Liver (tissue), 3 donors: ENCODE measurements around the gene CDH4.

ENCODE experiments used
- EGR1 ChIP-seq, 2 donors: IDR thresholded peaks; 2 replicates each; pipeline ENCODE4 v1.6.1; 2016 to 2018; ENCODE audit warnings: antibody characterized with exemption in 2 of 2, low read depth in 2 of 2
- FOXA1 ChIP-seq: IDR thresholded peaks from 2 replicates; pipeline ENCODE4 v1.6.1; 2016; ENCODE audit warnings: antibody characterized with exemption
- GABPA ChIP-seq, 2 donors: IDR thresholded peaks in 1 of 2; conservative IDR thresholded peaks in 1 of 2; 2 replicates each; pipeline ENCODE4 v1.6.1; 2016; ENCODE audit warnings: antibody characterized with exemption in 2 of 2, mild to moderate bottlenecking in 1 of 2, moderate library complexity in 1 of 2
- NR2F2 ChIP-seq: IDR thresholded peaks from 2 replicates; pipeline ENCODE4 v1.6.1; 2016; ENCODE audit warnings: antibody characterized with exemption
- RXRA ChIP-seq, 2 donors: IDR thresholded peaks; 2 replicates each; pipeline ENCODE4 v1.6.1; 2017 to 2018; ENCODE audit warnings: antibody characterized with exemption in 2 of 2, mild to moderate bottlenecking in 1 of 2
- SP1 ChIP-seq: IDR thresholded peaks from 2 replicates; pipeline ENCODE4 v1.6.1; 2018; ENCODE audit warnings: antibody characterized with exemption, mild to moderate bottlenecking
- TAF1 ChIP-seq: conservative IDR thresholded peaks from 2 replicates; pipeline ENCODE4 v1.6.1; 2016; ENCODE audit warnings: antibody characterized with exemption, mild to moderate bottlenecking
- YY1 ChIP-seq: IDR thresholded peaks from 2 replicates; pipeline ENCODE4 v1.6.1; 2016; ENCODE audit warnings: antibody characterized with exemption, mild to moderate bottlenecking
- TF ChIP-seq, protein P1 (sequence below): fragments of 150-350 bp; IDR thresholded peaks from 2 replicates; pipeline ENCODE4 v1.5.1; 2017; ENCODE audit warnings: improper control_type of control experiment, low read depth, low read length; ENCODE audit not compliant: missing input control
- TF ChIP-seq, protein P2 (sequence below): IDR thresholded peaks from 2 replicates; pipeline ENCODE4 v1.6.1; 2016; ENCODE audit warnings: antibody characterized with exemption
- TF ChIP-seq, protein P3 (sequence below): IDR thresholded peaks from 2 replicates; pipeline ENCODE4 v1.6.1; 2016; ENCODE audit warnings: antibody characterized with exemption, mild to moderate bottlenecking
- TF ChIP-seq, protein P4 (sequence below): IDR thresholded peaks from 2 replicates; pipeline ENCODE4 v1.6.1; 2016; ENCODE audit warnings: antibody characterized with exemption
- TF ChIP-seq, protein P5 (sequence below): IDR thresholded peaks from 2 replicates; pipeline ENCODE4 v1.6.1; 2016; ENCODE audit warnings: antibody characterized with exemption
- donor health status: healthy.
- donor health status: healthy.

DNA sequence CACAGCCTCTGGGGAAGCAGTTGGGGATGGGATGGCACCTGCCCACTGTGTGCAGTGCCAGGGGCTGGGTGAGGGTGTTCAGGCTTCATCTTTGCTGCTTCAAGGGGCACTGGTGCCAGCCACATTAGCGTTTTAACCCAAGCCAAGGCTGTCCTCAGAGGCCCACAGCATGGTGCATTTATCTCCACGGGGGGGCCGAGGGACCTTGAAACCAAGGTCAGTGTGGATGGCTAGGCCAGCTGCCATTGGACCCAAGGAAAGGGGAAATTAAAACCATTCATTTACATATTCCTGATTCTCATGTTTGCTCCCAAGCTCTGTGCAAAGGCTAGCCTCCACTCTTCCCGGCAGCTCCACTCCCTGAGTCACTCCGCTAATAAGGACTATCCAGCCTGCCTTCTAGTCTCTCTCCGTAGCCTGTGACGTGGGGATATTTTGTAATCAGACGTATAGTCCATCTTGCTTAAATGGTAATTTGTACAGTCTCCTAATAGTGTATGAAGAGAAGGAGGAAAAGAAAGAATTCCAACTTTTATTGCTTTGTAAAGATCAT is 197.1 kb downstream of the CDH4 start:
- TF ChIP-seq, protein P1, sequence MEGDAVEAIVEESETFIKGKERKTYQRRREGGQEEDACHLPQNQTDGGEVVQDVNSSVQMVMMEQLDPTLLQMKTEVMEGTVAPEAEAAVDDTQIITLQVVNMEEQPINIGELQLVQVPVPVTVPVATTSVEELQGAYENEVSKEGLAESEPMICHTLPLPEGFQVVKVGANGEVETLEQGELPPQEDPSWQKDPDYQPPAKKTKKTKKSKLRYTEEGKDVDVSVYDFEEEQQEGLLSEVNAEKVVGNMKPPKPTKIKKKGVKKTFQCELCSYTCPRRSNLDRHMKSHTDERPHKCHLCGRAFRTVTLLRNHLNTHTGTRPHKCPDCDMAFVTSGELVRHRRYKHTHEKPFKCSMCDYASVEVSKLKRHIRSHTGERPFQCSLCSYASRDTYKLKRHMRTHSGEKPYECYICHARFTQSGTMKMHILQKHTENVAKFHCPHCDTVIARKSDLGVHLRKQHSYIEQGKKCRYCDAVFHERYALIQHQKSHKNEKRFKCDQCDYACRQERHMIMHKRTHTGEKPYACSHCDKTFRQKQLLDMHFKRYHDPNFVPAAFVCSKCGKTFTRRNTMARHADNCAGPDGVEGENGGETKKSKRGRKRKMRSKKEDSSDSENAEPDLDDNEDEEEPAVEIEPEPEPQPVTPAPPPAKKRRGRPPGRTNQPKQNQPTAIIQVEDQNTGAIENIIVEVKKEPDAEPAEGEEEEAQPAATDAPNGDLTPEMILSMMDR = no peak
- no peak for TF ChIP-seq YY1
- TF ChIP-seq NR2F2 = no peak
- no peak for TF ChIP-seq TAF1
- TF ChIP-seq, protein P2, sequence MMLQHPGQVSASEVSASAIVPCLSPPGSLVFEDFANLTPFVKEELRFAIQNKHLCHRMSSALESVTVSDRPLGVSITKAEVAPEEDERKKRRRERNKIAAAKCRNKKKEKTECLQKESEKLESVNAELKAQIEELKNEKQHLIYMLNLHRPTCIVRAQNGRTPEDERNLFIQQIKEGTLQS = no peak
- no peak for TF ChIP-seq EGR1 (IDR thresholded peaks at IDR 0.05; ENCODE audit: low read depth in 2 of 2)
- TF ChIP-seq FOXA1 = no peak
- no peak for TF ChIP-seq GABPA (IDR thresholded peaks at IDR 0.05 in 1 of 2, conservative IDR thresholded peaks at IDR 0.05 in 1 of 2)
- no peak for TF ChIP-seq SP1
- TF ChIP-seq, protein P3, sequence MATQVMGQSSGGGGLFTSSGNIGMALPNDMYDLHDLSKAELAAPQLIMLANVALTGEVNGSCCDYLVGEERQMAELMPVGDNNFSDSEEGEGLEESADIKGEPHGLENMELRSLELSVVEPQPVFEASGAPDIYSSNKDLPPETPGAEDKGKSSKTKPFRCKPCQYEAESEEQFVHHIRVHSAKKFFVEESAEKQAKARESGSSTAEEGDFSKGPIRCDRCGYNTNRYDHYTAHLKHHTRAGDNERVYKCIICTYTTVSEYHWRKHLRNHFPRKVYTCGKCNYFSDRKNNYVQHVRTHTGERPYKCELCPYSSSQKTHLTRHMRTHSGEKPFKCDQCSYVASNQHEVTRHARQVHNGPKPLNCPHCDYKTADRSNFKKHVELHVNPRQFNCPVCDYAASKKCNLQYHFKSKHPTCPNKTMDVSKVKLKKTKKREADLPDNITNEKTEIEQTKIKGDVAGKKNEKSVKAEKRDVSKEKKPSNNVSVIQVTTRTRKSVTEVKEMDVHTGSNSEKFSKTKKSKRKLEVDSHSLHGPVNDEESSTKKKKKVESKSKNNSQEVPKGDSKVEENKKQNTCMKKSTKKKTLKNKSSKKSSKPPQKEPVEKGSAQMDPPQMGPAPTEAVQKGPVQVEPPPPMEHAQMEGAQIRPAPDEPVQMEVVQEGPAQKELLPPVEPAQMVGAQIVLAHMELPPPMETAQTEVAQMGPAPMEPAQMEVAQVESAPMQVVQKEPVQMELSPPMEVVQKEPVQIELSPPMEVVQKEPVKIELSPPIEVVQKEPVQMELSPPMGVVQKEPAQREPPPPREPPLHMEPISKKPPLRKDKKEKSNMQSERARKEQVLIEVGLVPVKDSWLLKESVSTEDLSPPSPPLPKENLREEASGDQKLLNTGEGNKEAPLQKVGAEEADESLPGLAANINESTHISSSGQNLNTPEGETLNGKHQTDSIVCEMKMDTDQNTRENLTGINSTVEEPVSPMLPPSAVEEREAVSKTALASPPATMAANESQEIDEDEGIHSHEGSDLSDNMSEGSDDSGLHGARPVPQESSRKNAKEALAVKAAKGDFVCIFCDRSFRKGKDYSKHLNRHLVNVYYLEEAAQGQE = no peak
- TF ChIP-seq, protein P4, sequence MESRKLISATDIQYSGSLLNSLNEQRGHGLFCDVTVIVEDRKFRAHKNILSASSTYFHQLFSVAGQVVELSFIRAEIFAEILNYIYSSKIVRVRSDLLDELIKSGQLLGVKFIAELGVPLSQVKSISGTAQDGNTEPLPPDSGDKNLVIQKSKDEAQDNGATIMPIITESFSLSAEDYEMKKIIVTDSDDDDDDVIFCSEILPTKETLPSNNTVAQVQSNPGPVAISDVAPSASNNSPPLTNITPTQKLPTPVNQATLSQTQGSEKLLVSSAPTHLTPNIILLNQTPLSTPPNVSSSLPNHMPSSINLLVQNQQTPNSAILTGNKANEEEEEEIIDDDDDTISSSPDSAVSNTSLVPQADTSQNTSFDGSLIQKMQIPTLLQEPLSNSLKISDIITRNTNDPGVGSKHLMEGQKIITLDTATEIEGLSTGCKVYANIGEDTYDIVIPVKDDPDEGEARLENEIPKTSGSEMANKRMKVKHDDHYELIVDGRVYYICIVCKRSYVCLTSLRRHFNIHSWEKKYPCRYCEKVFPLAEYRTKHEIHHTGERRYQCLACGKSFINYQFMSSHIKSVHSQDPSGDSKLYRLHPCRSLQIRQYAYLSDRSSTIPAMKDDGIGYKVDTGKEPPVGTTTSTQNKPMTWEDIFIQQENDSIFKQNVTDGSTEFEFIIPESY = no peak
- TF ChIP-seq RXRA (IDR thresholded peaks at IDR 0.05) = no peak
- TF ChIP-seq, protein P5, sequence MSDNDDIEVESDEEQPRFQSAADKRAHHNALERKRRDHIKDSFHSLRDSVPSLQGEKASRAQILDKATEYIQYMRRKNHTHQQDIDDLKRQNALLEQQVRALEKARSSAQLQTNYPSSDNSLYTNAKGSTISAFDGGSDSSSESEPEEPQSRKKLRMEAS = no peak
